GM12878 (cell line): ENCODE data around the gene AAR2. TPM values are rescaled to one million over a fixed set of nuclear protein-coding genes. Genes with fewer than 3 reads are reported as not detected.

Experiments used
- ATAC-seq: fragments of 200-7000 bp; cut with Tn5 transposase; 3 replicates; pipeline ENCODE4 v1.9.1; 2020; ENCODE audit warnings: mild to moderate bottlenecking, moderate library complexity
- BruUV-seq: library from RNA; stranded (reverse); fragments of 400-500 nt; replicated peaks from 2 replicates; lab custom pipeline; 2021; lab: Mats Ljungman, UMichigan
- CTCF ChIA-PET: fragments of 300-600 bp; sonication (Branson Sonifier 250); formaldehyde crosslinking; extraction: SDS; loops from one replicate; lab custom pipeline; 2021; ENCODE audit warnings: inconsistent platforms; lab: Yijun Ruan, JAX
- POLR2A ChIA-PET: fragments of 350-600 bp; formaldehyde crosslinking; extraction: SDS; loops from one replicate; lab custom pipeline; 2021; ENCODE audit warnings: inconsistent platforms; lab: Charles Lee
- RAD21 ChIA-PET: fragments of 300-600 bp; sonication (Branson Sonifier 250); formaldehyde crosslinking; loops from one replicate; lab custom pipeline; 2023; ENCODE audit warnings: antibody characterized with exemption; ENCODE audit not compliant: unreplicated experiment; lab: Charles Lee
- SMC1A ChIA-PET: fragments of 300-600 bp; sonication (Branson Sonifier 250); formaldehyde crosslinking; loops from one replicate; lab custom pipeline; 2023; ENCODE audit not compliant: unreplicated experiment, uncharacterized antibody; lab: Charles Lee
- DNase-seq: peaks from one replicate; pipeline ENCODE4 v3.0.0-alpha.2; 2011; ENCODE audit warnings: low read depth, low spot score
- FAIRE-seq: peaks from 3 replicates; lab custom pipeline; 2011; peaks lifted over from hg19 to GRCh38; lab: Jason Lieb, UNC
- H2AFZ ChIP-seq: 2 replicates; pipeline ENCODE4 v1.6.0; 2011; ENCODE audit warnings: low read depth, low read length, control low read depth; ENCODE audit not compliant: control insufficient read depth
- H3K27ac ChIP-seq: 2 replicates; pipeline ENCODE4 v1.5.1; 2011; ENCODE audit warnings: control low read depth; ENCODE audit not compliant: control insufficient read depth, insufficient read depth
- H3K27me3 ChIP-seq, 2 experiments: replicated peaks in 1 of 2; 2 replicates each; pipeline versions ENCODE4 v1.6.0 to v1.6.1; 2011; ENCODE audit warnings: low read length in 1 of 2; ENCODE audit not compliant: control insufficient read depth in 2 of 2, insufficient read depth in 2 of 2
- H3K36me3 ChIP-seq, 2 experiments: 2 replicates each; pipeline ENCODE4 v1.5.1; 2011; ENCODE audit warnings: low read length in 1 of 2; ENCODE audit not compliant: control insufficient read depth in 2 of 2, insufficient read depth in 2 of 2
- H3K4me1 ChIP-seq: 2 replicates; pipeline ENCODE4 v1.6.1; 2011; ENCODE audit warnings: mild to moderate bottlenecking, low read length, moderate library complexity, mixed read lengths; ENCODE audit not compliant: control insufficient read depth, insufficient read depth
- H3K4me2 ChIP-seq: 2 replicates; pipeline ENCODE4 v1.6.0; 2011; ENCODE audit warnings: control low read depth; ENCODE audit not compliant: control insufficient read depth, insufficient read depth
- H3K4me3 ChIP-seq: fragments of 200-600 bp; sonication (generic); 2 replicates; pipeline ENCODE4 v1.5.1; 2016
- H3K79me2 ChIP-seq: 2 replicates; pipeline ENCODE4 v1.6.0; 2011; ENCODE audit warnings: low read length; ENCODE audit not compliant: control insufficient read depth, insufficient read depth
- H3K9ac ChIP-seq: 2 replicates; pipeline ENCODE4 v1.8.0; 2011; ENCODE audit warnings: low read length, control low read depth, mixed read lengths; ENCODE audit not compliant: control insufficient read depth, insufficient read depth
- H3K9me3 ChIP-seq: replicated peaks from 3 replicates; pipeline ENCODE4 v1.5.1; 2011; ENCODE audit warnings: mild to moderate bottlenecking, low read length; ENCODE audit not compliant: control insufficient read depth, insufficient read depth
- H4K20me1 ChIP-seq: 2 replicates; pipeline ENCODE4 v1.6.0; 2011; ENCODE audit not compliant: control insufficient read depth, insufficient read depth
- CHD2 ChIP-seq: IDR thresholded peaks from 2 replicates; pipeline ENCODE4 v1.6.1; 2011; ENCODE audit warnings: low read depth, low read length, improper control_type of control experiment, borderline replicate concordance
- CHD4 ChIP-seq: fragments of 200-600 bp; sonication (generic); IDR thresholded peaks from 2 replicates; pipeline ENCODE4 v1.6.1; 2016; ENCODE audit warnings: mild to moderate bottlenecking
- CREB1 ChIP-seq: IDR thresholded peaks from 2 replicates; pipeline ENCODE4 v1.6.1; 2012; ENCODE audit warnings: low read depth, mild to moderate bottlenecking, inconsistent platforms
- MTA2 ChIP-seq: fragments of 450-650 bp; IDR thresholded peaks from 2 replicates; pipeline ENCODE4 v1.6.1; 2016; ENCODE audit warnings: low read depth, mild to moderate bottlenecking, moderate library complexity
- MYB ChIP-seq: fragments of 150-350 bp; IDR thresholded peaks from 2 replicates; pipeline ENCODE4 v1.6.1; 2014; ENCODE audit warnings: mild to moderate bottlenecking, low read depth, low read length, borderline replicate concordance
- NR2C2 ChIP-seq: IDR thresholded peaks from 2 replicates; pipeline ENCODE4 v1.6.1; 2011; ENCODE audit warnings: borderline replicate concordance, low read depth; ENCODE audit not compliant: control insufficient read depth, insufficient read length
- PAX8 ChIP-seq: fragments of 450-650 bp; IDR thresholded peaks from 2 replicates; pipeline ENCODE4 v1.6.1; 2017; ENCODE audit warnings: mild to moderate bottlenecking, moderate library complexity
- RAD51 ChIP-seq: fragments of 450-650 bp; IDR thresholded peaks from 2 replicates; pipeline ENCODE4 v1.6.1; 2016; ENCODE audit warnings: moderate library complexity, mild to moderate bottlenecking, inconsistent platforms
- RFX5 ChIP-seq: IDR thresholded peaks from 2 replicates; pipeline ENCODE4 v1.6.1; 2011; ENCODE audit warnings: low read depth, low read length, improper control_type of control experiment
- SIN3A ChIP-seq: IDR thresholded peaks from 2 replicates; pipeline ENCODE4 v1.6.1; 2012; ENCODE audit warnings: low read depth, low read length, improper control_type of control experiment
- SP1 ChIP-seq: IDR thresholded peaks from one replicate; pipeline ENCODE4 v1.6.1; 2011; ENCODE audit warnings: low read depth, low read length
- SREBF2 ChIP-seq: IDR thresholded peaks from 2 replicates; pipeline ENCODE4 v1.6.1; 2012; ENCODE audit warnings: mild to moderate bottlenecking, low read length
- YBX1 ChIP-seq: fragments of 450-650 bp; IDR thresholded peaks from 2 replicates; pipeline ENCODE4 v1.6.1; 2016; ENCODE audit warnings: antibody characterized with exemption
- ZNF274 ChIP-seq: IDR thresholded peaks from one replicate; pipeline ENCODE4 v1.8.0; 2011; ENCODE audit not compliant: insufficient read length, insufficient read depth
- whole genome bisulfite sequencing: methylation state at CpG from one replicate; pipeline ENCODE4 v1.1.6; 2016; ENCODE audit warnings: low lambda C conversion rate; ENCODE audit not compliant: insufficient replicate concordance, insufficient coverage; ENCODE audit errors: missing lambda C conversion rate; 5-methylcytosine and 5-hydroxymethylcytosine counted together
- in situ Hi-C: fragments of 300-500 bp; cut with MboI; formaldehyde crosslinking; loops from 9 replicates; pipeline ENCODE4 v1.14.3; 2018; ENCODE audit warnings: mixed read lengths
- intact Hi-C: fragments of 100-400 bp; cut with micrococcal nuclease; formaldehyde crosslinking; loops from one replicate; pipeline ENCODE4 v1.14.2; 2022; ENCODE audit not compliant: unreplicated experiment
- polyA plus RNA-seq, 11 experiments: library from polyadenylated mRNA; depleted of rRNA in 4 of 11; unstranded in 6 of 11; stranded (reverse) in 5 of 11; fragments of >200 nt; fragmentation: Nextera tagmentation in 4 of 11; fragmentation: Illumina TruSeq in 1 of 11; extraction: Ambion mirVana in 4 of 11; extraction: Trizol in 1 of 11; gene quantifications; 1 replicate in 1 of 11; 2 replicates in 10 of 11; pipeline versions ENCODE4 v1.2.1 to v1.2.3, GENCODE V29; 2011 to 2016; ENCODE audit warnings: inconsistent platforms in 2 of 11, missing spikeins in 2 of 11, low read depth in 1 of 11
- total RNA-seq, 4 experiments: library from RNA; depleted of rRNA in 3 of 4; stranded (reverse); fragments of >200 nt in 3 of 4; fragmentation: Illumina TruSeq in 1 of 4; extraction: Trizol in 1 of 4; gene quantifications; 2 replicates each; pipeline versions ENCODE4 v1.2.1 to v1.2.3, GENCODE V29; 2013 to 2021
- TF ChIP-seq, protein P1 (sequence below): fragments of 450-650 bp; IDR thresholded peaks from 2 replicates; pipeline ENCODE4 v1.6.1; 2017; ENCODE audit warnings: mild to moderate bottlenecking, low read depth, inconsistent platforms; ENCODE audit not compliant: poor library complexity, severe bottlenecking
- TF ChIP-seq, protein P2 (sequence below): IDR thresholded peaks from 2 replicates; pipeline ENCODE4 v1.6.1; 2012; ENCODE audit warnings: improper control_type of control experiment, low read depth, low read length; ENCODE audit not compliant: insufficient replicate concordance
- TF ChIP-seq, protein P3 (sequence below): fragments of 150-350 bp; IDR thresholded peaks from 2 replicates; pipeline ENCODE4 v1.6.1; 2014; ENCODE audit warnings: mild to moderate bottlenecking, low read depth, low read length

AAR2 gene
- total and polyA plus RNA-seq, 10 of the 15 experiments (the other 5 are each of a cell fraction or from before 2014, with no cell fraction given): 6.5 to 41.7 (median 30.3) TPM

DNA sequence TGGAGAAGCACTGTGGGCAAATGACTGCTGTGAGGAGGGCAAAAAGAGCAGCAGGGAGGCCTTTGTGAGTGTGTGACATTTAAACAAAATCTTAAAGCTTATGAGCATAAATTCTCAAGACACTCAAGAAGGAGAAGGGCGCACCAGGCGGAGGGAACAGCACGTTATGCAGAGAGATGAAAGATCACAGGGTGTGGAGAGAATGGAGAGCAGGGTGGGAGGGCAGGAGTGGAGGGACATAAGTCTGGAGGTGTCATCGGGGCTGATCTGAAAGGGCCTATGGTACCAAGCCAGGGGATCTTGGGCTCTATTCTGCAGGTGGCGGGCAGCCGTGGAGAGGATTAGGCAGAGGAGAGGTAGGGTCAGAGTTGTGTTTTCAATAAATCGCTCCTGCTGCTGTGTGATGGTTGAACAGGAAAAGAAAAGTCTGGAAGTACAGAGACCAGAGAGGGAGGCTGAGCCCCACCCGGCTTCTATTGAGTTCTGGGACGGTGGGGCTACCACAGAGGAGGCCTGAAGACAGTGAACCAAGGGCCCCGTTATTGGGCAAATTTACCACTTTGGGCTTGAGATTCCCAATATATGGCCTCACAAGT lies 45.6 kb downstream of the AAR2 start:
- Histone ChIP-seq H3K36me3 (no peaks in the 10 kb centered on the region), H3K4me1 (no peaks in the 10 kb centered on the region), H2AFZ (no peak overlapping the region), H3K79me2 (no peaks in the 10 kb centered on the region), H3K27me3 (peaks cover 0 to 1% of the 10 kb centered on the region in 2 experiments; a peak in 1 of 4 replicates), H4K20me1 (no peaks in the 10 kb centered on the region), H3K27ac (no peak overlapping the region), H3K4me2 (no peak overlapping the region), H3K4me3 (no peak overlapping the region), H3K9ac (no peak overlapping the region), H3K9me3 (no peaks in the 10 kb centered on the region)
- ChIA-PET RAD21 (no interaction called here), CTCF (no interaction called here), POLR2A (no interaction called here), SMC1A (no interaction called here)
- ATAC-seq: no peak
- no peak for DNase-seq
- 43% methylated on average over 10 of the region's 10 CpGs for WGBS
- FAIRE-seq: no peak
- intact Hi-C loops: no loop called here
- in situ Hi-C loops: no loop called here
- no peak for TF ChIP-seq MTA2
- TF ChIP-seq, protein P1, sequence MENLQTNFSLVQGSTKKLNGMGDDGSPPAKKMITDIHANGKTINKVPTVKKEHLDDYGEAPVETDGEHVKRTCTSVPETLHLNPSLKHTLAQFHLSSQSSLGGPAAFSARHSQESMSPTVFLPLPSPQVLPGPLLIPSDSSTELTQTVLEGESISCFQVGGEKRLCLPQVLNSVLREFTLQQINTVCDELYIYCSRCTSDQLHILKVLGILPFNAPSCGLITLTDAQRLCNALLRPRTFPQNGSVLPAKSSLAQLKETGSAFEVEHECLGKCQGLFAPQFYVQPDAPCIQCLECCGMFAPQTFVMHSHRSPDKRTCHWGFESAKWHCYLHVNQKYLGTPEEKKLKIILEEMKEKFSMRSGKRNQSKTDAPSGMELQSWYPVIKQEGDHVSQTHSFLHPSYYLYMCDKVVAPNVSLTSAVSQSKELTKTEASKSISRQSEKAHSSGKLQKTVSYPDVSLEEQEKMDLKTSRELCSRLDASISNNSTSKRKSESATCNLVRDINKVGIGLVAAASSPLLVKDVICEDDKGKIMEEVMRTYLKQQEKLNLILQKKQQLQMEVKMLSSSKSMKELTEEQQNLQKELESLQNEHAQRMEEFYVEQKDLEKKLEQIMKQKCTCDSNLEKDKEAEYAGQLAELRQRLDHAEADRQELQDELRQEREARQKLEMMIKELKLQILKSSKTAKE: no peak
- TF ChIP-seq NR2C2: no peak
- TF ChIP-seq, protein P2, sequence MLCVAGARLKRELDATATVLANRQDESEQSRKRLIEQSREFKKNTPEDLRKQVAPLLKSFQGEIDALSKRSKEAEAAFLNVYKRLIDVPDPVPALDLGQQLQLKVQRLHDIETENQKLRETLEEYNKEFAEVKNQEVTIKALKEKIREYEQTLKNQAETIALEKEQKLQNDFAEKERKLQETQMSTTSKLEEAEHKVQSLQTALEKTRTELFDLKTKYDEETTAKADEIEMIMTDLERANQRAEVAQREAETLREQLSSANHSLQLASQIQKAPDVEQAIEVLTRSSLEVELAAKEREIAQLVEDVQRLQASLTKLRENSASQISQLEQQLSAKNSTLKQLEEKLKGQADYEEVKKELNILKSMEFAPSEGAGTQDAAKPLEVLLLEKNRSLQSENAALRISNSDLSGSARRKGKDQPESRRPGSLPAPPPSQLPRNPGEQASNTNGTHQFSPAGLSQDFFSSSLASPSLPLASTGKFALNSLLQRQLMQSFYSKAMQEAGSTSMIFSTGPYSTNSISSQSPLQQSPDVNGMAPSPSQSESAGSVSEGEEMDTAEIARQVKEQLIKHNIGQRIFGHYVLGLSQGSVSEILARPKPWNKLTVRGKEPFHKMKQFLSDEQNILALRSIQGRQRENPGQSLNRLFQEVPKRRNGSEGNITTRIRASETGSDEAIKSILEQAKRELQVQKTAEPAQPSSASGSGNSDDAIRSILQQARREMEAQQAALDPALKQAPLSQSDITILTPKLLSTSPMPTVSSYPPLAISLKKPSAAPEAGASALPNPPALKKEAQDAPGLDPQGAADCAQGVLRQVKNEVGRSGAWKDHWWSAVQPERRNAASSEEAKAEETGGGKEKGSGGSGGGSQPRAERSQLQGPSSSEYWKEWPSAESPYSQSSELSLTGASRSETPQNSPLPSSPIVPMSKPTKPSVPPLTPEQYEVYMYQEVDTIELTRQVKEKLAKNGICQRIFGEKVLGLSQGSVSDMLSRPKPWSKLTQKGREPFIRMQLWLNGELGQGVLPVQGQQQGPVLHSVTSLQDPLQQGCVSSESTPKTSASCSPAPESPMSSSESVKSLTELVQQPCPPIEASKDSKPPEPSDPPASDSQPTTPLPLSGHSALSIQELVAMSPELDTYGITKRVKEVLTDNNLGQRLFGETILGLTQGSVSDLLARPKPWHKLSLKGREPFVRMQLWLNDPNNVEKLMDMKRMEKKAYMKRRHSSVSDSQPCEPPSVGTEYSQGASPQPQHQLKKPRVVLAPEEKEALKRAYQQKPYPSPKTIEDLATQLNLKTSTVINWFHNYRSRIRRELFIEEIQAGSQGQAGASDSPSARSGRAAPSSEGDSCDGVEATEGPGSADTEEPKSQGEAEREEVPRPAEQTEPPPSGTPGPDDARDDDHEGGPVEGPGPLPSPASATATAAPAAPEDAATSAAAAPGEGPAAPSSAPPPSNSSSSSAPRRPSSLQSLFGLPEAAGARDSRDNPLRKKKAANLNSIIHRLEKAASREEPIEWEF: no peak
- TF ChIP-seq MYB: no peak
- TF ChIP-seq PAX8: no peak
- TF ChIP-seq SP1: no peak
- TF ChIP-seq RAD51: no peak
- no peak for TF ChIP-seq CHD4
- TF ChIP-seq, protein P3, sequence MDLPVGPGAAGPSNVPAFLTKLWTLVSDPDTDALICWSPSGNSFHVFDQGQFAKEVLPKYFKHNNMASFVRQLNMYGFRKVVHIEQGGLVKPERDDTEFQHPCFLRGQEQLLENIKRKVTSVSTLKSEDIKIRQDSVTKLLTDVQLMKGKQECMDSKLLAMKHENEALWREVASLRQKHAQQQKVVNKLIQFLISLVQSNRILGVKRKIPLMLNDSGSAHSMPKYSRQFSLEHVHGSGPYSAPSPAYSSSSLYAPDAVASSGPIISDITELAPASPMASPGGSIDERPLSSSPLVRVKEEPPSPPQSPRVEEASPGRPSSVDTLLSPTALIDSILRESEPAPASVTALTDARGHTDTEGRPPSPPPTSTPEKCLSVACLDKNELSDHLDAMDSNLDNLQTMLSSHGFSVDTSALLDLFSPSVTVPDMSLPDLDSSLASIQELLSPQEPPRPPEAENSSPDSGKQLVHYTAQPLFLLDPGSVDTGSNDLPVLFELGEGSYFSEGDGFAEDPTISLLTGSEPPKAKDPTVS: no peak
- TF ChIP-seq YBX1: no peak
- no peak for TF ChIP-seq RFX5
- TF ChIP-seq CHD2: no peak
- no peak for TF ChIP-seq SREBF2
- no peak for TF ChIP-seq SIN3A
- TF ChIP-seq ZNF274: no peak
- no peak for TF ChIP-seq CREB1
- no TSS peak for BruUV-seq
